ENCODE data around the gene DYNC1LI2.
A peak's percentile ranks its signal among the peaks of the same experiment; 100 is the strongest.

Gene DYNC1LI2

DNA sequence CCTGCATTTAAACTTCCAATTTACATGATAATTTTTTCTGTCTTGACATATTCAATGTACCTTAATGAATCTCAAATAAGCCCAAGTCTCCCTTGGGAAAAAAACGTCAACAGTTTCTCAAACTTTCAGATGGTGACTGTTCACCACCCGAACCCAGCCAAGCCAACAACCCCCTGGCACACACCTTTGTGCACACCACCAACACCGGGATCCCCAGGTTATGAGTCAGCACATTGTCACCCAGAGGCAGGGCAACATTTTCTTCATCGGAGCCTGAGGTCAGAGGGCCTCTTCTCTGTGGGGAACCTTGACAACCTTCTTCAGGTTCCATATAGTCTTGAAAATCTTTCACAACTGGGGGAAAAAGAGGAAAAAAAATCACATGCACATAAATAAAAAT, 15.5 kb downstream of the DYNC1LI2 start:
- no peak for DNase-seq

- no peak for DNase-seq
Observed at GRCh38 chr16:66731101-66731500, 20.3 kb downstream of the DYNC1LI2 start.

DNA sequence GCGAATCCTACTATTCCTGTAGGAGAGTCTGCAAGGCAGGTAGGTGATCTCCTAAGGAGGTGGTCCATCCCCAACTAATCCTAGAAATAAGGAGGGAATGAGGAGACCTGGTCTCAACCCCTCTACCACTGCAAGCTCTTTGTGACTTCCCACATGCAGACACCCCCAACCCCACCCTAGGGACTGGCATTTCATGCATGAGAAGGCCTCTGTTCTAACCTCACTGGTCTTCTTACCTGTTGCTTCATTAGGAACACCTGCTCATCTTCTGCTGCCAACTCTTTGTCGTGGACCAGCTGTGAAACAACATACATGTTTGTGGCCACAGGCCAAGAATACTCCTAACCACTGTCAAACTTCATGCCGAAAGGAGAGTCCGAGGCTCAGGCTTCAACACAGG, 22.6 kb downstream of the DYNC1LI2 start:
- DNase-seq: no peak

GRCh38 chr16:66728117-66728787, 23.2 kb downstream of the DYNC1LI2 start:
- DNase-seq: peak; percentile 43

- no peak for DNase-seq
Observed at GRCh38 chr16:66720766-66721165, 30.6 kb downstream of the DYNC1LI2 start.

GRCh38 chr16:66719246-66719645, 32.2 kb downstream of the DYNC1LI2 start:
- no peak for DNase-seq

GRCh38 chr16:66717776-66718175, 33.6 kb downstream of the DYNC1LI2 start:
- no peak for DNase-seq

- DNase-seq: peak; percentile 33
Observed at GRCh38 chr16:66717112-66717675, 34.2 kb downstream of the DYNC1LI2 start.

GRCh38 chr16:66714654-66715307, 36.6 kb downstream of the DYNC1LI2 start:
- no peak for DNase-seq

GRCh38 chr16:66714062-66714461, 37.3 kb downstream of the DYNC1LI2 start:
- no peak for DNase-seq

- no peak for DNase-seq
Observed at GRCh38 chr16:66713076-66713475, 38.3 kb downstream of the DYNC1LI2 start.

DNA sequence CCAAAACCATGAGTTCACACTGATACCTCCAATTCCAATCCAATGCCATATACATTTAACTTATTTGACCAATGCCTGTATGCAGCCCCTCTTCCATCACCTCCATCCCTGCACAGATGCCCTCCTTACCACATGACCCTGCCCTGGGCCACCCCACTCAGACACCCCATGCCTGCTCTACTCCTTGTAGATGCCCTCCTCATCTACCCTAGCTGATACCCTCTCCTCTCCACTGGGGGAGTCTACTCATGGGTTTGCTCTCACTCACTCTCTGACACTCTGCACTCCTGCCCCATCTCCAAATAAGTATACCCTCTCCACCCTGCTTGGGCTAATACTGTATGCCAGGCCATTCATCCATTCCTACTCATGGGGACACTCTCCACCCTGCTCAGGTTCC, 38.9 kb downstream of the DYNC1LI2 start:
- no peak for DNase-seq

- no peak for DNase-seq
Observed at GRCh38 chr16:66711581-66711980, 39.8 kb downstream of the DYNC1LI2 start.

DNA sequence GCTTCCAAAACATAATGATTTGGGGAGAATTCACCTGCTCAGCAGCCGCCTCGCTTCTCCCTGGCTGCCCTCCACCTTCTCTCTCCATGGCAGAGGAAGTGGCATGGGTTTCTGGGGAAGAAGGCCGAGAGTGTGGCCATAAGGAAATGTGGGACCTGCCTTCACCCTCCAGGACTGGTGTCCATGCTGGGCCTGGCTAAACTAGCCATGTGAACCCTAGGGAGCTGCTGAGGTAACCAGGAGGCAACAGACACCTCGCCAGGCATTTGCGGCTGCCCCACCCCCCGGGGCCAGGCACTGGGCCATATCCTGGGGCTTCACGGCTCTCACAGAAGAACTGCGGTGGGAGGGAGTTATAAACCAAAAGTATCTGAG, 44.9 kb downstream of the DYNC1LI2 start:
- DNase-seq: no peak

DNA sequence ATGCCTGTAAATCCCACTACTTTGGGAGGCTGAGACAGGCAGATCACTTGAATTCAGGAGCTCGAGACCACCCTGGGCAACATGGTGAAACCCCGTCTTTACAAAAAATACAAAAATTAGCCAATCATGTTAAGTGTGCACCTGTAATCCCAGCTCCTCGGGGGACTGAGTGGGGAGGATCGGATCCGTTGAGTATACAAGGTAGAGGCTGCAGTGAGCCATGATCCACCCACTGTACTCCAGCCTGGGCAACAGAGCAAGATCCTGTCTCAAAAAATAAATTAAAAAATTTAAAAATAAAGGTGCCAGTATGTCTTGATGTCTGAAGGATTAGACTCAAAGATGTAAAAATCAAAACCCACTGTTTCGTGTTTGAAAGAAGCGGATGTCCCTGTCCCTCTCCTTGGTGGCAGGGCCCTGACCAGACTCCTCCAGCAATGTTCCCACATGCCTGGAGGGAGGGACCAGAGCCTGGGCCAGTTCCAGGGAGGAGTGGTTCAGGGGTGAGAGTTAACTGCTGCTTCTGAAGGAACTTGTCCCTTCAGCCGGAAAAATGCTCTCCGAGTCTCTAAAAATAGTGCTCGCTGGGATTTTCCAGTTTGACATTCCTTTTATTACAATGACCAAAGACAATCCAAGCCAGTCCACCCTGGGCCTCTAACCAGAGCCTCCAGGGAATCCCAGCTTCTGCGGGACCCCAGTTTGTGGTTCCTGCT, 45.5 kb downstream of the DYNC1LI2 start:
- no peak for DNase-seq

DNA sequence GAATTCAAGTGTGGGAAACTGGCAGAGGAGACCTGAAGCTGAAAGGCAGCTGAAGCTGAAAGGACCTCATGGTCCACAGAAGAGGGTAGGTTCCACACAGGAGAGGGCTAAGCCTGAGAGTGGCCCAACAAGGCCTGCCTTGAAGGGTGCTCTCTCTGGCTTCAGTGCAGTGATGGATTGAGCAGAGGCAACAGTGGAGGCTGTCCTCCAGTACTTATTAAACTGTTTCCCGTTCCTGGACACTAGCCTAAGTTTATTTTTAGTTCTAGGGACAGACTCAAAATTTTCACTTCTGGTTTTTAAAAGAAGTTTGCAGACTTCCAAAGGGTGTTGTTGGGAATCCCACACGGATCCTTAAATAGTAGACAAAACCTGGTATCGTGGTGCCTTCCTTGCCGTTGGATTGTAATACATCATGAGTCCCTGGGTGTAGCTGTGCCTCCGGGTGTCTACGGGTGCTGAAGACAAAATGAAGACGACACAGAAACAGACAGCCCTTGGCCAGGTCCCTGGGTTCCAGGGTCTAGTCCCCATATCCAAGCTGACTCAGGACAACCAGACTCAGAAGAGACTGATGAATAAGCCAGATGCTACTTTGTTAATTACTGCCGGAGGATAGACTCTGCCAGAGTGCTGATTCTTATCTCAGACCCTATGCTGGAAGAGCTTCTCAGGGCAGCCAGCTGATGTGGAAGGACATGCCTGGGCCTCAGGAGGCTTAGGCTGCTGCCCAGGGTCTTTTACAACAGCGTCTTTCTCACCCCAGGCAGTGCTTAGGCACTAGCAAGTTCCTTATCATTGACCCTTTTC, 47.8 kb downstream of the DYNC1LI2 start:
- no peak for DNase-seq

DNA sequence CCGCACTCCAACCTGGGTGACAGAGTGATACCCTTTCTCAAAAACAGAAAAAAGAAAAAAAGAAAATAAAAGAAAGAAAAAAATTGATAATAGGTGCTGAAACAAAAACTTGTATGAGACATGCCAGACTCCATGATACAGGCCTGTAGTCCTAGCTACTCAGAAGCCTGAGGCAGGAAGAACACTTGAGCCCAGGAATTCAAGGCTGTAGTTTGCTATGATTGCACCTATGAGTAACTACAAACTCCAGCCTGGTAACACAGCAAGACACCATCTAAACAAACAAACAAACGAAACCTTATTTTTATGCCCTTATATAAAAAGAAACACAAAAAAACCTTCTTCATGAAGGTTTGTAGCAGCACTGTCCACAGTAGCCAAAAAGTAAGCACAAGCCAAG, 49.9 kb downstream of the DYNC1LI2 start:
- no peak for DNase-seq

DNA sequence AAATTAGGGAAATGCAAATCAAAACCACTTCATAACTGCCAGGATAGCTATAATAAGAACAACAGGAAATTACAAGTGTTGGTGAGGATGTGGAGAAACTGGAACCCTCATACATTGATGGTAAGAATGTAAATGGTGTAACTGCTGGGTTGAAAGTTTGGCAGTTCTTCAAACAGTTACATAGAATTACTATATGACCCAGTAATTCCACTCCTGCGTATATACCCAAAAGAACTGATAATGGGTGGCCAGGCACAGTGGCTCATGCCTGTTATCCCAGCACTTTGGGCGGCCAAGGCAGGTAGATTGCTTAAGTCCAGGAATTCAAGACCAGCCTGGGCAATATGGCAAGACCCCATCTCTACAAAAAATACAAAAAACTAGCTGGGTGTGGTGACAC, 50.4 kb downstream of the DYNC1LI2 start:
- DNase-seq: no peak

GRCh38 chr16:66699898-66700297, 51.5 kb downstream of the DYNC1LI2 start:
- no peak for DNase-seq

DNA sequence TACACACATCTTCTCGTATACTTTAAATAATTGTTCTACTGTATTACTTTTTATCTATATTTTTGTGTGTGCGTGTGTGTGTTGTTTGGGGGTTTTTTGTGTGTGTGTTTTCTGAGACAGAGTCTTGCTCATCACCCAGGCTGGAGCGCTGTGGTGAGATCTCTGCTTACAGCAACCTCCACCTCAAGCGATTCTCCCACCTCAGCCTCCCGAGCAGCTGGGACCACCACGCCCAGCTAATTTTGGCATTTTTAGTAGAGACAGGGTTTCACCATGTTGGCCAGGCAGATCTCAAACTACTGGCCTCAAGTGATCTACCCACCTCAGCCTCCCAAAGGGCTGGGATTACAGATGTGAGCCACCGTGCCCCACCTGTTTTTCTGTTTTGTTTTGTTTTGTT, 53.4 kb downstream of the DYNC1LI2 start:
- no peak for DNase-seq

- peak; percentile 85 for DNase-seq
Observed at GRCh38 chr16:66696669-66697630, 54.5 kb downstream of the DYNC1LI2 start, which contains the start of gene CMTM4. Gene CMTM4 (minus strand): TSS chr16:66696743. CDS start chr16:66696525, 218 bp downstream.

Measured in retina (tissue), 1 donor.